HG03095 (cell line): ENCODE data around the gene CMTM8.
"Not testable (repeated sequence)": the region's sequence is repeated elsewhere in the genome, so short reads cannot be mapped to it uniquely, and the experiment has no call there.

Experiments
- ATAC-seq: cut with Tn5 transposase; IDR thresholded peaks from one replicate; pipeline ENCODE4 v1.9.1; 2021; ENCODE audit warnings: moderate library complexity; ENCODE audit not compliant: unreplicated experiment

CMTM8 gene, protein sequence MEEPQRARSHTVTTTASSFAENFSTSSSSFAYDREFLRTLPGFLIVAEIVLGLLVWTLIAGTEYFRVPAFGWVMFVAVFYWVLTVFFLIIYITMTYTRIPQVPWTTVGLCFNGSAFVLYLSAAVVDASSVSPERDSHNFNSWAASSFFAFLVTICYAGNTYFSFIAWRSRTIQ

DNA sequence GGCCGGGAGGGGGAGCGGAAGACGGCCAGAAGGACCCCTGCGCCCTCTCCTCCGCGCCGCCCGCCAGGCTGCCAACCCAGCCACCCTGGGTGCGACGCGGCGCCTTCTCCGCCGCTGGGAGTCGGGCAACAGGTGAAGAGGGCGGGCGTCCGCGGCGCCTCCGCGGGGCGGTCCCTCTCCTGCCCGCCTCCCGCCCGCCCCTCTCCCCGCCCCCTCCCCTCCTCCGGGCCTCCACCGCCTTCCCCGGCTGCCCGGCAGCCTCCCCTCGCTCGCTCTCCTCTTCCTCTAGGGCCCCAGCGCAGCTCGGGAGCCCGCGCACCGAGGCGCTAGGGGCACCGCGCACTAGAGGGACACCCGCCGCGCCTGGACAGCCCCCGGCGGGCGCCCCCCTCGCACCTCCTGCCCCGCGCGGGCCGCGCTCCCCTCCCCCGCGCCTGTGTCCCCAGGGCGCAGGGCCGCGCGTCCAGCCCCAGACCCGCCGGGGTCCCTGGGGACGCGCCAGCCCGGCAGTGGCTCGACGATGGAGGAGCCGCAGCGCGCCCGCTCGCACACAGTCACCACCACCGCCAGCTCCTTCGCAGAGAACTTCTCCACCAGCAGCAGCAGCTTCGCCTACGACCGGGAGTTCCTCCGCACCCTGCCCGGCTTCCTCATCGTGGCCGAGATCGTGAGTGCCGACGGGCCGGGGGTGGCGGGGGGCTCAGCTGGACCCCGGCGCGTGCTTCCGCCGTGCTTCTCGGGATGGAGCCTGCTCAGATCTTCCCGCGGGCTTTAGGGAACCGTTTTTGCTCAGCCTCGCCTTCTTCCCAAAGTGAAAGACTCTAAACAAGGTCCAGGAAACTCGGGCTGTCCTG lies at the start of gene CMTM8:
Gene CMTM8 (plus strand): TSS at position 228 of the 854 bp plus-strand sequence. CDS start 293 bp downstream, at position 521.
- no peak for ATAC-seq

- no peak for ATAC-seq
These were observed 48.8 kb upstream of the CMTM8 start for GRCh38 chr3:32189693-32190092.

DNA sequence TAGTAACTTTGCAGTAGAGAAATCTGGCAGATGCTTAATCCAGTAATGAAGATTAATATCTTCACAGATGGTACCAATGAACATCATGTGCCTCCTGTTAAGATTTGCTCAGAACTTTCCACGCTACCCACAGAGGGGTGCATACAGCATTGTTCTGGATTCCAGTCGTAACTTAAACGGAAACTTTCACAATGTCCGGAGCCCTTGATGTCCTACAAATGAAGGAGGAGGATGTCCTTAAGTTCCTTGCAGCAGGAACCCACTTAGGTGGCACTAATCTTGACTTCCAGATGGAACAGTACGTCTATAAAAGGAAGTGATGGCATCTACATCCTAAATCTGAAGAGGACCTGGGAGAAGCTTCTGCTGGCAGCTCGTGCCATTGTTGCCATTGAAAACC lies 47.9 kb upstream of the CMTM8 start:
- not testable (repeated sequence) for ATAC-seq

DNA sequence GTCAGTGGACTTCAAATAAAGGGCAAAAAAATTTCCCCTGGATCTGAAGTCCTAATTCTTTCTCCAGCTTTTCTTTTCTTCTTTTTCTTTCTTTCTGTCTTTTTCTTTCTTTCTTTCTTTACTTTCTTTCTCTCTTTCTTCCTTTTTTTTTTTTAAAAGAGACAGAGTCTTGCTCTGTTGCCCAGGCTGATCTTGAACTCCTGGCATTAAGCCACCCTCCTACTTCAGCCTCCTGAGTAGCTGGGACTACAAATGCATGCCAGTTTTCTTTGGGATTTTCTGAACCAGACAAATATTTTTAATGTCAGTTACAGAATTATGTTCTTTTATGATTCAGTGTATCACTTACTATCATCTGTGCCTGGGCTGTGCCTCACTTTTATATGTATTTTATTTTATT lies 45.4 kb upstream of the CMTM8 start:
- ATAC-seq: no peak

DNA sequence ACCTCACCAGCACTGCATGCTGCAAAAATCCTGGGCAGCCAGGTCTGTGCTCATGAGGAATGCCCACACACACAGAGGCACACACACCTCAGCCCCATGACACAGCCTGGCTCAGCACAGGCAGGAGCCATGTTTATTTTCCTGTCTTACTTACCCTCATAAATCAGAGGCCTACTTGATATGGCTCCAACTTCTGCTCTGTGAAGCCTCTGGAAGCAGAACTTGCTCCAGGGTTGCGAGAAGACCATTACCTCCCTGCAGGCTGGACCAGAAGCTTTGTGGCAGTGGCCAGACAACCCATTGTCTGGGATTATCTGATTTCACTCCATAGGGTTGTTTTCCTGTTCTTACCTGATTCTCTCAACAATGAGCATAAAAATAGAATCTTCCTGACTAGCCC lies 43.8 kb upstream of the CMTM8 start:
- no peak for ATAC-seq

DNA sequence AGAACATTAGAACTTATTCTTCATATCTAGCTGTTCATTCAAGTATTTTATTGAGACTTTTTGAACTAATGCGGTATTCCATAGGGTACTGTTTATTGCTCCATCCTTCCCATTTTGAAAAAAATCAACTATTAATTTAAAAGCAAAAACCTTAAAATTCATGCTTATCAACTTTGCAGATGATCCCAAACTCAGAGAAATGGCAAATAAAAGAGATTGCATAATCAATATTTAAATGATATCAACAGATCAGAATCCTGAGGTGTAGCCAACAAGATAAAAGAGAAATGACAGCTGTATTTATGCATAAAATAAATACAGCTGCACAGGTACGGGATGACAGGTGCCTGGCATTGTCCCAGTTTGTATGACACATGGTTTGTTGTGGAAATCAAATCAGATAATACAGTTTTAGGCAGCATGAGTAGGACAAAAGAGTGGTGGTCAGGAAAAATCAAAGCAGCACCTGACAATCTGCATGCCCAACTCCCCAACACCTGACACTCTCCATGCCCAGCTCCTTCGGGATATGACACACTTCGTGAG lies 42.4 kb upstream of the CMTM8 start:
- ATAC-seq: no peak

DNA sequence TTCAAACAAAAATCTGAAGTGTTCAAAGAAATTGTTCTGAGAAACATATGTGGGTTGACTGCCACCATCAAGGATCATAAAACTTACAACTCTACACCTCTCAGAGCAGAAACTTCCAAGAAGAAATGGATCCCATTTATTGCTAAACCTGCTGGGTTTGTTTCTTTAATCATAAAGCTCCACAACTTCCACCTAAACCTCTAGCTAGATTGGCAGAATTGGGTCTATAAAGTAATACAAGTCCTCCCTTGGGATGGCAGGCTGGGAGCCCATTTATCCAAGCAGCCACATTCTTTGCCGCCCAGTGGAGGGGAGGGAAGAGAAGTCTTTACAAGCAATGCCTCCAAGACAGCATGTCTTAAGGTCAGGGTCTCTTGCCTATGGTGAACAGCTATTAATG lies 40.5 kb upstream of the CMTM8 start:
- no peak for ATAC-seq

GRCh38 chr3:32198714-32199113 lies 39.8 kb upstream of the CMTM8 start:
- no peak for ATAC-seq

GRCh38 chr3:32200490-32200889 lies 38.0 kb upstream of the CMTM8 start:
- ATAC-seq: no peak

DNA sequence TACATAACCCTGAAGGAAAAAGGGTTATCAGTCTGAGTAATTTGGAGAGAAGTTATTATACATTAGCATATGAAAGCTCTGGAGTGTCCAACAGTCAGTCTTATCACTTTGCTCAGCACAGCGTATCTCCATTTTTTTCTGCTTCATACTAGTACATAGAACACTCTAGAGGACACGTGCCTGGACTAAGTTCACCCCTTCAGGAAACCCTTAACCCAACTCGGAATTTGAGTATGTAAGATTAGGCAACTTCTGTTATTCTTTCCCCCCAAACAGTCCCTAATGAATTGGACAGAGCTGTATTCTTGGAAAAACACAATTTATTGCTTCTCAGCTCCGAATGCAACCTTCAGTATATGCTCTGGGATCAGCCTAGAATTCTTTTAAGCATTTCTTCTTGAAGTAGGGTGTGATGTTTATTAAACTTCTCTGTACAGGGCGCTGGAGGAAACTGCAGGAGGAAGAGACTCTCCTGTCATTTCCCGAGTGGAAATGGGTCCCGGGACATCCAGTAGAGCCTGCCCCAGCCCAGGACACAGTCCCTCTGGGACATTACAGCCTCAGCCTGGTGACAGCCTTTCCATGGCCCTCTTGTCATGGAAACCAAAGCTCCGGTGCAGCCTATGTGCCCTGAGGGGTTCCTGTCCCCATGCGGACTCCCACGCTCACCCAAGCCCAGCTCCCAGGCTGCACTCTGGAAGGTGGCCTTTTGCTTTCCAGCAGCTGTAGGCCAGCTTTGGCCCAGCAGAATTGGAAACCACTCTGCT lies 37.3 kb upstream of the CMTM8 start:
- ATAC-seq: no peak

DNA sequence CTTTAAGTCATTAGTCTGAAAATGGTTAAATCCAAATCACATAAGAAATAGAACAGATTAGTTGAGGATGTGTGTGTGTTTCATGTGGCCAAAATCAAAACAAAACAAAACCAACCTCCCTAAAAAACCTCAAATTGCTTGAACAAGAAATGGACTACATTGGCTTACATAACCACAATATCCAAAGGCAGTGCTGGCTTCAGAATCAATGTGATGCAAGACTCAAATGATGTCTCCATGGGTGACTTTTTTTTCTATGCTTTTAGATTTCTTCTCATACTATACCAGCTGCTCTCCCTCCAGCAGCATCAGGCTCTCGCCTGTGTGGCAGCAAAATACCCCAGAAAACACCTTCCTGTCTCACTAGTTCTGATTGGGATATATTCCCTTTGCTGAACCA lies 36.0 kb upstream of the CMTM8 start:
- no peak for ATAC-seq

- ATAC-seq: no peak
These were observed 34.6 kb upstream of the CMTM8 start for GRCh38 chr3:32203854-32204253.

GRCh38 chr3:32208447-32208846 lies 30.0 kb upstream of the CMTM8 start:
- ATAC-seq: no peak

- ATAC-seq: no peak
These were observed 23.3 kb upstream of the CMTM8 start for GRCh38 chr3:32215185-32215584.

DNA sequence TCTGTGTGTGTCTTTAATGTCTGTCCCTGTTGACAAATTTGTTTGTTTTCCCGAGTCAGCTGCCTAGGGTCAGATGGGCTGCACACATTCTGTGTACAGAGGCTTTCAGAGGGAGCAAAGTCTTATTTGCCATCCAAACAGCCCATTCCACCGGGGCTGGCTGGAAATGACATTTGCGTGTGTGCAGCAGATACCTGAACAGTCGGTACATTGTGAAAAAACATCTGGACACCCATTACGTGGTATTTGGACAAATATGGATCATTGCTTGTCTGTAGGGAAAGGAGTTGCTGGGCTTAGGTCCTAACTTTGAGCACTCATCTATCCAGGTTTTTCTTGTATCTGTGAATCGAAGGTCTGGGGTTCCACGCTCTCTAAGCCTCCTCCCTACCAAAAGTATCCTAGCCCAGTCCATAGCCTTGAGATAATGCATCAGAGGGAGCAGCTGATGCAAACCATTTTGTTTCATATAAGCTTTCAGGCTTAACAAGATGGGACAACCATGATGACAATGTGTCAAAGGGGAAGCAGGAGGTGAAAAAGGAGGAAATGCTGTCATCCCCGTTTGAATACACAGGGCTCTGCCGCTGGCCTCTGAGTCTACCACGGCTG lies 22.2 kb upstream of the CMTM8 start:
- ATAC-seq: no peak

GRCh38 chr3:32217339-32217738 lies 21.1 kb upstream of the CMTM8 start:
- ATAC-seq: no peak

GRCh38 chr3:32219537-32219936 lies 18.9 kb upstream of the CMTM8 start:
- ATAC-seq: no peak

DNA sequence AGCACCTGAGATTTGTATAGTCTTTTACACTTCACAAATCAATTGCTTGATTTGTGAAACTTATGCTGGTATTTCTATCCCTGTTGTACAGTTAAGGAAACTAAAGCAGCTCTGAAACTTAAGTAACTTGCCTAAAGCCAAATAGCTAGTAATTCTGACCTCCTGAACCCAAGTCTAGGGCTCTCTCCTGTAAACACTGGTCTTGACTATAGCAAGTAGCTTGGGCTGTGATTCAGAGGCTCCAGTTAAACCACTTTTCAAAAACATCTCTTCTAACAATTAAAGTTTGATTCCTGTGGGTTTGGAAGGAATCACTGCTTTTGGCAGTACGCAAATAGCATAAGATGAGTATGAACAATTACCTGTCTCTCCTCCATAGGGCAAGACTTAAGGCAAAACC lies 18.5 kb upstream of the CMTM8 start:
- ATAC-seq: no peak

- ATAC-seq: no peak
These were observed 15.5 kb upstream of the CMTM8 start for GRCh38 chr3:32222950-32223349.

GRCh38 chr3:32224016-32224516 lies 14.4 kb upstream of the CMTM8 start:
- ATAC-seq: no peak
